Neuronal stem cell (in vitro differentiated cells): ENCODE results near the gene PRRX2.

Experiments used
- DNase-seq: peaks from one replicate; pipeline ENCODE4 v3.0.0-alpha.2; 2013; ENCODE audit warnings: low spot score
- H2AFZ ChIP-seq: one replicate; pipeline ENCODE4 v1.6.1; 2013; ENCODE audit warnings: mild to moderate bottlenecking, low read length, inconsistent platforms
- H2AK5ac ChIP-seq: 2 replicates; pipeline ENCODE4 v1.6.1; 2013; ENCODE audit warnings: low read depth, mild to moderate bottlenecking, inconsistent platforms, low read length, moderate library complexity, mixed read lengths
- H2BK120ac ChIP-seq: 2 replicates; pipeline ENCODE4 v1.6.1; 2013; ENCODE audit warnings: low read depth, mild to moderate bottlenecking, inconsistent platforms, low read length, moderate library complexity, mixed read lengths
- H2BK12ac ChIP-seq: one replicate; pipeline ENCODE4 v1.6.1; 2013; ENCODE audit warnings: low read length, inconsistent platforms
- H2BK15ac ChIP-seq: 2 replicates; pipeline ENCODE4 v1.6.1; 2013; ENCODE audit warnings: mild to moderate bottlenecking, low read length, inconsistent platforms, mixed read lengths
- H2BK5ac ChIP-seq: one replicate; pipeline ENCODE4 v1.6.1; 2013; ENCODE audit warnings: inconsistent platforms, mild to moderate bottlenecking, low read length, moderate library complexity
- H3K14ac ChIP-seq: one replicate; pipeline ENCODE4 v1.6.1; 2013; ENCODE audit warnings: low read length, inconsistent platforms
- H3K18ac ChIP-seq: 2 replicates; pipeline ENCODE4 v1.6.1; 2013; ENCODE audit warnings: low read length, inconsistent platforms
- H3K23ac ChIP-seq: 2 replicates; pipeline ENCODE4 v1.6.1; 2013; ENCODE audit warnings: low read depth, mild to moderate bottlenecking, mixed read lengths, low read length, inconsistent platforms; ENCODE audit not compliant: poor library complexity
- H3K27ac ChIP-seq: replicated peaks from 3 replicates; pipeline ENCODE4 v1.5.1; 2013; ENCODE audit warnings: low read length, inconsistent platforms
- H3K27me3 ChIP-seq, 3 experiments: 2 replicates each; pipeline ENCODE4 v1.6.1; 2013; ENCODE audit warnings: low read length in 3 of 3, mild to moderate bottlenecking in 2 of 3, inconsistent platforms in 1 of 3, low read depth in 1 of 3, mixed read lengths in 1 of 3, moderate library complexity in 1 of 3; ENCODE audit not compliant: control insufficient read depth in 3 of 3, insufficient read depth in 3 of 3
- H3K36me3 ChIP-seq, 2 donors: replicated peaks in 1 of 2; 2 replicates each; pipeline ENCODE4 v1.6.1; 2013; ENCODE audit warnings: low read length in 2 of 2; ENCODE audit not compliant: control insufficient read depth in 2 of 2, insufficient read depth in 2 of 2
- H3K4ac ChIP-seq: 2 replicates; pipeline ENCODE4 v1.6.1; 2013; ENCODE audit warnings: inconsistent platforms, mild to moderate bottlenecking, low read length, moderate library complexity
- H3K4me1 ChIP-seq, 2 donors: 1 replicate in 1 of 2; 2 replicates in 1 of 2; pipeline ENCODE4 v1.6.1; 2013; ENCODE audit warnings: low read length in 2 of 2, low read depth in 1 of 2; ENCODE audit not compliant: control insufficient read depth in 2 of 2, insufficient read depth in 1 of 2
- H3K4me2 ChIP-seq: one replicate; pipeline ENCODE4 v1.6.1; 2013; ENCODE audit warnings: mild to moderate bottlenecking, low read length, inconsistent platforms; ENCODE audit not compliant: insufficient read depth, poor library complexity, severe bottlenecking
- H3K4me3 ChIP-seq, 2 donors: 2 replicates each; pipeline ENCODE4 v1.5.1; 2013; ENCODE audit warnings: low read length in 2 of 2, mild to moderate bottlenecking in 2 of 2, inconsistent platforms in 1 of 2, moderate library complexity in 1 of 2
- H3K79me1 ChIP-seq: one replicate; pipeline ENCODE4 v1.6.1; 2013; ENCODE audit warnings: low read depth, mild to moderate bottlenecking, inconsistent platforms, low read length, moderate library complexity
- H3K9ac ChIP-seq: one replicate; pipeline ENCODE4 v1.6.1; 2013; ENCODE audit warnings: mild to moderate bottlenecking, low read depth, low read length, inconsistent platforms; ENCODE audit not compliant: poor library complexity
- H3K9me3 ChIP-seq, 2 donors: replicated peaks in 1 of 2; 2 replicates each; pipeline versions ENCODE3 to v1.6.1; 2013; ENCODE audit warnings: low read length in 2 of 2, mild to moderate bottlenecking in 2 of 2, inconsistent platforms in 1 of 2, low read depth in 1 of 2, mixed read lengths in 1 of 2, moderate library complexity in 1 of 2; ENCODE audit not compliant: control insufficient read depth in 2 of 2, insufficient read depth in 1 of 2
- H4K8ac ChIP-seq: one replicate; pipeline ENCODE4 v1.6.1; 2013; ENCODE audit warnings: low read depth, mild to moderate bottlenecking, inconsistent platforms, low read length, moderate library complexity
- H4K91ac ChIP-seq: one replicate; pipeline ENCODE4 v1.6.1; 2013; ENCODE audit warnings: low read length, low read depth, mild to moderate bottlenecking, inconsistent platforms; ENCODE audit not compliant: poor library complexity
- WGBS, 2 donors: extraction: QIAGEN DNeasy Blood & Tissue Kit; methylation state at CpG; one replicate each; pipeline ENCODE4 v1.1.7; 2013; ENCODE audit warnings: missing lambda C conversion rate in 2 of 2, mixed read lengths in 1 of 2; ENCODE audit not compliant: insufficient read length in 2 of 2, insufficient replicate concordance in 1 of 2; ENCODE audit errors: extremely low coverage in 2 of 2; 5-methylcytosine and 5-hydroxymethylcytosine counted together

PRRX2 gene

DNA sequence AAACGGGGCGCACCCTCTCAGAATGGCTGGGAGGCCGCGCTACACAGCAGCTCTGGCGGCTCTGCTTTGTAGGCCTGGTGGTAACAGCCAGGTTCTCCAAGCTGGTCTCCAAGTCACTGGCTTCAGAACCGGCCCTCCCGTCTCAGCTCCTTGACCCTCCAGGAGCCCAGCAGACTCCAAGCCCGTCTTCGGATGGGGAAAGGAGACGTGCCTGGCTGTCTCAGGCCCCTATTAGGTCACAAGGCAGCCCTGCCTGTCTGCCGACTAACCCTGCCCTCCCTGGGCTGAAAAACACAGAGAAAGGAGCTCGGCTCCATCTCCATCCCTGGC lies 25.7 kb upstream of the PRRX2 start:
- no CpG with 5 or more reads among the region's 12 CpGs for WGBS, 2 donors
- H3K36me3 ChIP-seq: peaks cover 39 to 50% of the 10 kb centered on the region in 2 donors

DNA sequence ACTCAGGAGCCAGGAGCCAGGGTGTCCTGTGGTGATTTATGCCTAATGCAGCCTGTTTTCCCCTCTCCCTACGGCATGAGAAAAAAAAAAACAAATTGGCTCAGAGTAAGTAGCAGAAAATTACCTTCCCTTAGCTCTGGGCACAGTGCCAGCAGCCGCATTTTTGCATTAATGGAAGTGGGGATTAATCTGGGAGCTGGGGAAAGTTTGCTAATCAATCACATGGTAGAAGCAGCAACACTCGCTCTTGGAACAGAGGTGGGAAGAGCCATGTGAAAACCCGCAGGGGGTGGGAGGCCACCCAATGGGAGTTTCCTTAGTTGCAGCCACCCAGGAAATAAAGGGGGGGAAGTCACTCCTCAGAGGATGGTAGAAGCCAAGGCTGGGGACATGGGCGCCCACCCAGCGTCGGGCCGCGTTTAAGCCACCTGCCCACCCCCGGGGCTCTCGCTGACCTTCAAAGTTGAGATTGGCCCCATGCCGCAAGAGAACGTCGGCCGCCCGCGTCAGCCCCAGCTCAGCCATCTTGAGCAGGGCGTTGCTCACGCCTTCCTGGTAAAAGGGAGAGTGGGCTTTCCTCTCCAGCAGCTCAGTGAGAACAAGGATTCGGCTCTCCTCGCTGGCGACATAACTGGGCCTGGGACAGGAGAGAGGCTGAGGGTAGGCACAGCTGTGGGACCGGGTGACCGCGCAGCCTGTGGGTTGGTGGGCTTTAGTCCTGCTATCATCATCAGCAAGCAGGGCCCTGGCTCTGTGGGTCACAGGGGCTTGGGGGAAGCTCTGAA lies 25.2 kb upstream of the PRRX2 start:
- no peaks in the 10 kb centered on the region for H3K27me3 ChIP-seq
- peaks cover 11% of the 10 kb centered on the region in 2 donors for H3K4me1 ChIP-seq
- H3K27ac ChIP-seq: no peak overlapping the region
- no peak for DNase-seq
- H3K4ac ChIP-seq: no peak overlapping the region
- H2BK5ac ChIP-seq: peak overlapping the region; percentile 24
- no peak overlapping the region for H4K91ac ChIP-seq
- H2AK5ac ChIP-seq: peak overlapping the region; percentile 52
- H2BK12ac ChIP-seq: no peak overlapping the region
- no peak overlapping the region for H2AFZ ChIP-seq
- peaks cover 33 to 45% of the 10 kb centered on the region in 2 donors for H3K36me3 ChIP-seq
- H2BK15ac ChIP-seq: no peak overlapping the region
- H3K4me2 ChIP-seq: peak overlapping the region; percentile 89
- no peak overlapping the region for H4K8ac ChIP-seq
- H3K23ac ChIP-seq: peak overlapping the region; percentile 52
- no CpG with 5 or more reads among the region's 25 CpGs for WGBS, 2 donors
- peak overlapping the region in 1 of 2 donors; percentile 95 for H3K4me3 ChIP-seq
- H3K18ac ChIP-seq: no peak overlapping the region
- no peak overlapping the region for H3K9ac ChIP-seq
- H3K79me1 ChIP-seq: peaks cover 20% of the 10 kb centered on the region
- no peak overlapping the region for H3K14ac ChIP-seq
- no peak overlapping the region for H2BK120ac ChIP-seq
- no peaks in the 10 kb centered on the region for H3K9me3 ChIP-seq

More for the DNA sequence above, 25.7 kb upstream of the PRRX2 start:
- no peak overlapping the region for H2BK5ac ChIP-seq
- no peaks in the 10 kb centered on the region for H3K9me3 ChIP-seq
- no peak overlapping the region for H3K18ac ChIP-seq
- H2AK5ac ChIP-seq: peak overlapping the region; percentile 43
- peaks cover 11% of the 10 kb centered on the region in 2 donors for H3K4me1 ChIP-seq
- H2BK15ac ChIP-seq: no peak overlapping the region
- H3K4ac ChIP-seq: no peak overlapping the region
- DNase-seq: no peak
- no peak overlapping the region for H4K8ac ChIP-seq
- no peak overlapping the region for H4K91ac ChIP-seq
- no peak overlapping the region for H3K14ac ChIP-seq
- no peak overlapping the region for H2BK120ac ChIP-seq
- H3K27ac ChIP-seq: no peak overlapping the region
- H3K4me2 ChIP-seq: no peak overlapping the region
- peaks cover 25% of the 10 kb centered on the region for H3K79me1 ChIP-seq
- peak overlapping the region in 1 of 2 donors; percentile 24 for H3K4me3 ChIP-seq
- H3K23ac ChIP-seq: no peak overlapping the region
- no peak overlapping the region for H3K9ac ChIP-seq
- H2BK12ac ChIP-seq: no peak overlapping the region
- no peak overlapping the region for H2AFZ ChIP-seq
- no peaks in the 10 kb centered on the region for H3K27me3 ChIP-seq

DNA sequence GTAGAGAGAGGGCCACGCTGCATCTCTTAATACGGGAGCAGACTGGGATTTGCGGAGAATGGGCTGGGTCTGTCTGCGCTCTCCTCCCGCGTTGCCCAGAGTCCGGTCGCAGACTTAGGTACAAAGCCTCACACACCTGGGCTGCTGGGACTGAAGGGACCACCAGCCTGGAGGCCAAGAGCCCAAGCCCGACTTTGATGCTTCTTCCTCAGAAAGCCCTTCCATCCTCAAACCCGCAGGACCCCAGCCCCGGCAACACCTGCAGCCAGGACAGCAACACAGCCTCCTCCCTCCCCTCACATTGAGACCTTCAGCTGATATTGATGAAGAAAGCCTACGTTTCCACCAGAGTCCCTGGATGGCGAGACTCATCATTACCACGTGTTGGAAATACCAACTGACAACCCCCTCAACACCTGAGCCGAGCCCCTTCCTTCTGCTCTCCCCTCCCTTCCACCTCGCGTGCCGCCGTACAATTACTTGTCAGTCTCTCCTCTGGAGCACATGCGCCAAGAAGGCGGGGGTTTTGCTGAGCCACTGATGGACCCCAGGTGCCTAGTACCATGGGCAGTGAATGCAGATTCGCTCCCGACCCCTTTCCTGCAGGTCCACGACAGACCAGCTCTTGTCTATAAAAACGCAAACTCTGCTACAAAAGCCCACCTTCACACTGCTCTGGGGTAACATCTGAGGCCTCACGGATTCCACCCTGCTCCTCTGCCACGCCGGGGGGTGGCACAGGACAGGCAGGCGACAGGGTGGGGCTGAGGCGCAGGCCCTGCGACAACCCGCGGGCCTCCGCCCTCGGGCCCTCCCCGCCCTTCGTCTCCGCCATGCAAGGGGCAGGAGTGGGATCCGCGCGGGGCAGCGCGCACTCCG lies 24.3 kb upstream of the PRRX2 start:
- Histone ChIP-seq H3K18ac (peak overlapping the region; percentile 78), H2BK15ac (no peak overlapping the region), H3K36me3 (peaks cover 27 to 38% of the 10 kb centered on the region in 2 donors), H3K4ac (no peak overlapping the region), H3K27ac (no peak overlapping the region), H3K4me2 (peak overlapping the region; percentile 89), H3K4me3 (peak overlapping the region; percentile 95 to 98), H4K91ac (no peak overlapping the region), H3K4me1 (peaks cover 11% of the 10 kb centered on the region in 2 donors), H3K14ac (peak overlapping the region; percentile 38), H2AFZ (peak overlapping the region; percentile 96), H2BK5ac (peak overlapping the region; percentile 24), H3K23ac (peak overlapping the region; percentile 80), H3K27me3 (no peaks in the 10 kb centered on the region), H3K79me1 (peaks cover 20% of the 10 kb centered on the region), H2BK120ac (no peak overlapping the region), H2AK5ac (peak overlapping the region; percentile 88), H2BK12ac (no peak overlapping the region), H4K8ac (peak overlapping the region; percentile 17), H3K9ac (peak overlapping the region; percentile 95), H3K9me3 (no peaks in the 10 kb centered on the region)
- WGBS, 2 donors: no CpG with 5 or more reads among the region's 44 CpGs
- no peak for DNase-seq
